GM23338 (cell line): ENCODE measurements around the gene ASS1.

Experiments used
- CREB1 ChIP-seq: fragments of 250-450 bp; sonication (Bioruptor Pico); IDR thresholded peaks from 2 replicates; pipeline ENCODE4 v1.5.0; 2020; ENCODE audit warnings: low read depth, mild to moderate bottlenecking, moderate library complexity
- EZH2 ChIP-seq: fragments of 200-600 bp; sonication (generic); IDR thresholded peaks from one replicate; pipeline ENCODE4 v1.8.0; 2017; ENCODE audit warnings: antibody characterized with exemption, mild to moderate bottlenecking, low read depth; ENCODE audit not compliant: unreplicated experiment
- EZH2phosphoT487 ChIP-seq: fragments of 200-600 bp; sonication (generic); IDR thresholded peaks from one replicate; pipeline ENCODE4 v1.8.1; 2018; ENCODE audit warnings: antibody characterized with exemption; ENCODE audit not compliant: unreplicated experiment
- JUNB ChIP-seq: IDR thresholded peaks from one replicate; pipeline ENCODE4 v1.6.1; 2016; ENCODE audit warnings: antibody characterized with exemption; ENCODE audit not compliant: unreplicated experiment
- NANOG ChIP-seq: IDR thresholded peaks from 2 replicates; pipeline ENCODE4 v1.6.1; 2016; ENCODE audit warnings: antibody characterized with exemption, borderline replicate concordance
- POLR2AphosphoS5 ChIP-seq: IDR thresholded peaks from 2 replicates; pipeline ENCODE4 v1.6.1; 2016; ENCODE audit warnings: antibody characterized with exemption, low read depth
- ZNF114 ChIP-seq: fragments of 250-450 bp; sonication (Bioruptor Pico); IDR thresholded peaks from 2 replicates; pipeline ENCODE4 v1.5.0; 2020; ENCODE audit warnings: mild to moderate bottlenecking, moderate library complexity
- ZNF331 ChIP-seq: fragments of 250-450 bp; sonication (Bioruptor Pico); IDR thresholded peaks from 2 replicates; pipeline ENCODE4 v1.5.0; 2020; ENCODE audit warnings: low read depth, mild to moderate bottlenecking, moderate library complexity
- TF ChIP-seq, protein P1 (sequence below), 2 experiments: fragments of 200-600 bp in 1 of 2; sonication (generic) in 1 of 2; conservative IDR thresholded peaks; 2 replicates each; pipeline versions ENCODE4 v1.5.1 to v1.6.1; 2016 to 2017; ENCODE audit warnings: antibody characterized with exemption in 2 of 2, low read depth in 2 of 2, mild to moderate bottlenecking in 2 of 2, moderate library complexity in 1 of 2
- TF ChIP-seq, protein P2 (sequence below): fragments of 250-450 bp; sonication (Bioruptor Pico); IDR thresholded peaks from 2 replicates; pipeline ENCODE4 v1.5.0; 2020; ENCODE audit warnings: mild to moderate bottlenecking, moderate library complexity
- TF ChIP-seq, protein P3 (sequence below): IDR thresholded peaks from one replicate; pipeline ENCODE4 v1.6.1; 2018; ENCODE audit warnings: antibody characterized with exemption; ENCODE audit not compliant: unreplicated experiment
- TF ChIP-seq, protein P4 (sequence below): IDR thresholded peaks from 2 replicates; pipeline ENCODE4 v1.6.1; 2016; ENCODE audit warnings: antibody characterized with exemption

DNA sequence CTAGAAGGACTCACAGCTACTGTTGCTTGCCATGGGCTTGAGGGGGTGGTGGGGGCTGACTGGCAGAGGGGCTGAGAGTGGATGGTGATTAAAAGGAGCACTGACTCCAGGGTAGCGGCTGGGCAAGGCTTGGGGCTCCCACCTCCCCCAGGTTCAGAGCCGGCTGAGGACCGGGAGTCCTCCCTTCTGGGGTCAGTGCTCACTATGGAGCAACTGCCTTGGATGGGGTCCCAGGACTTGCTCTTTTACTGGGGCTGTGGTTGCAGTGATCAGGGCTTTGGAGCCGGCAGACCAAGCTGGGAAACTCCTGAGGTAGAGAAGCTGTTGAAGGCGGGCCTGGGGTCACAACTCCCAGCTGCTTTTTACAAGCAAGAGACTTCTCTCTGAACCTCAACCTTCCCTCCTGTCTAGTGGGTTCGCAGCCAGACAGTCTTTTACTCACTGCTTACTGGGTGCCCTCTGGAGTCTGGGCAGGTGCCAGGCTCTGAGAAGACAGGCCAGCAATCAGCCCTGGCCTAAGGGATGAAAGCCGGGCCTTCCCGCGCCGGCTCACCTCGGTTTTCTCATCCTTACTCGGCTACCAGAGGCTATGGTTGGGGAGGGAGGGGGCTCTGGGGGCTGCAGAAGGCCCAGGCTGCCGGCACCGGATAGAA is 795 bp upstream of the ASS1 start:
- TF ChIP-seq, protein P1, sequence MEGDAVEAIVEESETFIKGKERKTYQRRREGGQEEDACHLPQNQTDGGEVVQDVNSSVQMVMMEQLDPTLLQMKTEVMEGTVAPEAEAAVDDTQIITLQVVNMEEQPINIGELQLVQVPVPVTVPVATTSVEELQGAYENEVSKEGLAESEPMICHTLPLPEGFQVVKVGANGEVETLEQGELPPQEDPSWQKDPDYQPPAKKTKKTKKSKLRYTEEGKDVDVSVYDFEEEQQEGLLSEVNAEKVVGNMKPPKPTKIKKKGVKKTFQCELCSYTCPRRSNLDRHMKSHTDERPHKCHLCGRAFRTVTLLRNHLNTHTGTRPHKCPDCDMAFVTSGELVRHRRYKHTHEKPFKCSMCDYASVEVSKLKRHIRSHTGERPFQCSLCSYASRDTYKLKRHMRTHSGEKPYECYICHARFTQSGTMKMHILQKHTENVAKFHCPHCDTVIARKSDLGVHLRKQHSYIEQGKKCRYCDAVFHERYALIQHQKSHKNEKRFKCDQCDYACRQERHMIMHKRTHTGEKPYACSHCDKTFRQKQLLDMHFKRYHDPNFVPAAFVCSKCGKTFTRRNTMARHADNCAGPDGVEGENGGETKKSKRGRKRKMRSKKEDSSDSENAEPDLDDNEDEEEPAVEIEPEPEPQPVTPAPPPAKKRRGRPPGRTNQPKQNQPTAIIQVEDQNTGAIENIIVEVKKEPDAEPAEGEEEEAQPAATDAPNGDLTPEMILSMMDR (conservative IDR thresholded peaks at IDR 0.05; ENCODE audit: low read depth in 2 of 2), result no peak
- TF ChIP-seq, protein P2, sequence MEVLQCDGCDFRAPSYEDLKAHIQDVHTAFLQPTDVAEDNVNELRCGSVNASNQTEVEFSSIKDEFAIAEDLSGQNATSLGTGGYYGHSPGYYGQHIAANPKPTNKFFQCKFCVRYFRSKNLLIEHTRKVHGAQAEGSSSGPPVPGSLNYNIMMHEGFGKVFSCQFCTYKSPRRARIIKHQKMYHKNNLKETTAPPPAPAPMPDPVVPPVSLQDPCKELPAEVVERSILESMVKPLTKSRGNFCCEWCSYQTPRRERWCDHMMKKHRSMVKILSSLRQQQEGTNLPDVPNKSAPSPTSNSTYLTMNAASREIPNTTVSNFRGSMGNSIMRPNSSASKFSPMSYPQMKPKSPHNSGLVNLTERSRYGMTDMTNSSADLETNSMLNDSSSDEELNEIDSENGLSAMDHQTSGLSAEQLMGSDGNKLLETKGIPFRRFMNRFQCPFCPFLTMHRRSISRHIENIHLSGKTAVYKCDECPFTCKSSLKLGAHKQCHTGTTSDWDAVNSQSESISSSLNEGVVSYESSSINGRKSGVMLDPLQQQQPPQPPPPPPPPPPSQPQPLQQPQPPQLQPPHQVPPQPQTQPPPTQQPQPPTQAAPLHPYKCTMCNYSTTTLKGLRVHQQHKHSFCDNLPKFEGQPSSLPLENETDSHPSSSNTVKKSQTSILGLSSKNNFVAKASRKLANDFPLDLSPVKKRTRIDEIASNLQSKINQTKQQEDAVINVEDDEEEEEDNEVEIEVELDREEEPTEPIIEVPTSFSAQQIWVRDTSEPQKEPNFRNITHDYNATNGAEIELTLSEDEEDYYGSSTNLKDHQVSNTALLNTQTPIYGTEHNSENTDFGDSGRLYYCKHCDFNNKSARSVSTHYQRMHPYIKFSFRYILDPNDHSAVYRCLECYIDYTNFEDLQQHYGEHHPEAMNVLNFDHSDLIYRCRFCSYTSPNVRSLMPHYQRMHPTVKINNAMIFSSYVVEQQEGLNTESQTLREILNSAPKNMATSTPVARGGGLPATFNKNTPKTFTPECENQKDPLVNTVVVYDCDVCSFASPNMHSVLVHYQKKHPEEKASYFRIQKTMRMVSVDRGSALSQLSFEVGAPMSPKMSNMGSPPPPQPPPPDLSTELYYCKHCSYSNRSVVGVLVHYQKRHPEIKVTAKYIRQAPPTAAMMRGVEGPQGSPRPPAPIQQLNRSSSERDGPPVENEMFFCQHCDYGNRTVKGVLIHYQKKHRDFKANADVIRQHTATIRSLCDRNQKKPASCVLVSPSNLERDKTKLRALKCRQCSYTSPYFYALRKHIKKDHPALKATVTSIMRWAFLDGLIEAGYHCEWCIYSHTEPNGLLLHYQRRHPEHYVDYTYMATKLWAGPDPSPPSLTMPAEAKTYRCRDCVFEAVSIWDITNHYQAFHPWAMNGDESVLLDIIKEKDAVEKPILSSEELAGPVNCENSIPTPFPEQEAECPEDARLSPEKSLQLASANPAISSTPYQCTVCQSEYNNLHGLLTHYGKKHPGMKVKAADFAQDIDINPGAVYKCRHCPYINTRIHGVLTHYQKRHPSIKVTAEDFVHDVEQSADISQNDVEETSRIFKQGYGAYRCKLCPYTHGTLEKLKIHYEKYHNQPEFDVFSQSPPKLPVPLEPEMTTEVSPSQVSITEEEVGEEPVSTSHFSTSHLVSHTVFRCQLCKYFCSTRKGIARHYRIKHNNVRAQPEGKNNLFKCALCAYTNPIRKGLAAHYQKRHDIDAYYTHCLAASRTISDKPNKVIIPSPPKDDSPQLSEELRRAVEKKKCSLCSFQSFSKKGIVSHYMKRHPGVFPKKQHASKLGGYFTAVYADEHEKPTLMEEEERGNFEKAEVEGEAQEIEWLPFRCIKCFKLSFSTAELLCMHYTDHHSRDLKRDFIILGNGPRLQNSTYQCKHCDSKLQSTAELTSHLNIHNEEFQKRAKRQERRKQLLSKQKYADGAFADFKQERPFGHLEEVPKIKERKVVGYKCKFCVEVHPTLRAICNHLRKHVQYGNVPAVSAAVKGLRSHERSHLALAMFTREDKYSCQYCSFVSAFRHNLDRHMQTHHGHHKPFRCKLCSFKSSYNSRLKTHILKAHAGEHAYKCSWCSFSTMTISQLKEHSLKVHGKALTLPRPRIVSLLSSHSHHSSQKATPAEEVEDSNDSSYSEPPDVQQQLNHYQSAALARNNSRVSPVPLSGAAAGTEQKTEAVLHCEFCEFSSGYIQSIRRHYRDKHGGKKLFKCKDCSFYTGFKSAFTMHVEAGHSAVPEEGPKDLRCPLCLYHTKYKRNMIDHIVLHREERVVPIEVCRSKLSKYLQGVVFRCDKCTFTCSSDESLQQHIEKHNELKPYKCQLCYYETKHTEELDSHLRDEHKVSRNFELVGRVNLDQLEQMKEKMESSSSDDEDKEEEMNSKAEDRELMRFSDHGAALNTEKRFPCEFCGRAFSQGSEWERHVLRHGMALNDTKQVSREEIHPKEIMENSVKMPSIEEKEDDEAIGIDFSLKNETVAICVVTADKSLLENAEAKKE (CRISPR knock-in tag), result no peak
- TF ChIP-seq, protein P3, sequence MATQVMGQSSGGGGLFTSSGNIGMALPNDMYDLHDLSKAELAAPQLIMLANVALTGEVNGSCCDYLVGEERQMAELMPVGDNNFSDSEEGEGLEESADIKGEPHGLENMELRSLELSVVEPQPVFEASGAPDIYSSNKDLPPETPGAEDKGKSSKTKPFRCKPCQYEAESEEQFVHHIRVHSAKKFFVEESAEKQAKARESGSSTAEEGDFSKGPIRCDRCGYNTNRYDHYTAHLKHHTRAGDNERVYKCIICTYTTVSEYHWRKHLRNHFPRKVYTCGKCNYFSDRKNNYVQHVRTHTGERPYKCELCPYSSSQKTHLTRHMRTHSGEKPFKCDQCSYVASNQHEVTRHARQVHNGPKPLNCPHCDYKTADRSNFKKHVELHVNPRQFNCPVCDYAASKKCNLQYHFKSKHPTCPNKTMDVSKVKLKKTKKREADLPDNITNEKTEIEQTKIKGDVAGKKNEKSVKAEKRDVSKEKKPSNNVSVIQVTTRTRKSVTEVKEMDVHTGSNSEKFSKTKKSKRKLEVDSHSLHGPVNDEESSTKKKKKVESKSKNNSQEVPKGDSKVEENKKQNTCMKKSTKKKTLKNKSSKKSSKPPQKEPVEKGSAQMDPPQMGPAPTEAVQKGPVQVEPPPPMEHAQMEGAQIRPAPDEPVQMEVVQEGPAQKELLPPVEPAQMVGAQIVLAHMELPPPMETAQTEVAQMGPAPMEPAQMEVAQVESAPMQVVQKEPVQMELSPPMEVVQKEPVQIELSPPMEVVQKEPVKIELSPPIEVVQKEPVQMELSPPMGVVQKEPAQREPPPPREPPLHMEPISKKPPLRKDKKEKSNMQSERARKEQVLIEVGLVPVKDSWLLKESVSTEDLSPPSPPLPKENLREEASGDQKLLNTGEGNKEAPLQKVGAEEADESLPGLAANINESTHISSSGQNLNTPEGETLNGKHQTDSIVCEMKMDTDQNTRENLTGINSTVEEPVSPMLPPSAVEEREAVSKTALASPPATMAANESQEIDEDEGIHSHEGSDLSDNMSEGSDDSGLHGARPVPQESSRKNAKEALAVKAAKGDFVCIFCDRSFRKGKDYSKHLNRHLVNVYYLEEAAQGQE, result no peak
- no peak for TF ChIP-seq POLR2AphosphoS5
- TF ChIP-seq EZH2, result no peak
- no peak for TF ChIP-seq CREB1 (CRISPR knock-in tag)
- no peak for TF ChIP-seq EZH2phosphoT487
- TF ChIP-seq, protein P4, sequence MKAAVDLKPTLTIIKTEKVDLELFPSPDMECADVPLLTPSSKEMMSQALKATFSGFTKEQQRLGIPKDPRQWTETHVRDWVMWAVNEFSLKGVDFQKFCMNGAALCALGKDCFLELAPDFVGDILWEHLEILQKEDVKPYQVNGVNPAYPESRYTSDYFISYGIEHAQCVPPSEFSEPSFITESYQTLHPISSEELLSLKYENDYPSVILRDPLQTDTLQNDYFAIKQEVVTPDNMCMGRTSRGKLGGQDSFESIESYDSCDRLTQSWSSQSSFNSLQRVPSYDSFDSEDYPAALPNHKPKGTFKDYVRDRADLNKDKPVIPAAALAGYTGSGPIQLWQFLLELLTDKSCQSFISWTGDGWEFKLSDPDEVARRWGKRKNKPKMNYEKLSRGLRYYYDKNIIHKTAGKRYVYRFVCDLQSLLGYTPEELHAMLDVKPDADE, result no peak
- TF ChIP-seq ZNF331 (CRISPR knock-in tag), result no peak
- TF ChIP-seq JUNB, result no peak
- TF ChIP-seq ZNF114, result no peak
- no peak for TF ChIP-seq NANOG
